Embryonic facial prominence (tissue), 1 donor: ENCODE data around the gene NCAPH2.

Experiments
- DNase-seq: peaks from one replicate; pipeline ENCODE4 v3.0.0-alpha.2; 2016; ENCODE audit errors: extremely low spot score

The NCAPH2 gene

DNA sequence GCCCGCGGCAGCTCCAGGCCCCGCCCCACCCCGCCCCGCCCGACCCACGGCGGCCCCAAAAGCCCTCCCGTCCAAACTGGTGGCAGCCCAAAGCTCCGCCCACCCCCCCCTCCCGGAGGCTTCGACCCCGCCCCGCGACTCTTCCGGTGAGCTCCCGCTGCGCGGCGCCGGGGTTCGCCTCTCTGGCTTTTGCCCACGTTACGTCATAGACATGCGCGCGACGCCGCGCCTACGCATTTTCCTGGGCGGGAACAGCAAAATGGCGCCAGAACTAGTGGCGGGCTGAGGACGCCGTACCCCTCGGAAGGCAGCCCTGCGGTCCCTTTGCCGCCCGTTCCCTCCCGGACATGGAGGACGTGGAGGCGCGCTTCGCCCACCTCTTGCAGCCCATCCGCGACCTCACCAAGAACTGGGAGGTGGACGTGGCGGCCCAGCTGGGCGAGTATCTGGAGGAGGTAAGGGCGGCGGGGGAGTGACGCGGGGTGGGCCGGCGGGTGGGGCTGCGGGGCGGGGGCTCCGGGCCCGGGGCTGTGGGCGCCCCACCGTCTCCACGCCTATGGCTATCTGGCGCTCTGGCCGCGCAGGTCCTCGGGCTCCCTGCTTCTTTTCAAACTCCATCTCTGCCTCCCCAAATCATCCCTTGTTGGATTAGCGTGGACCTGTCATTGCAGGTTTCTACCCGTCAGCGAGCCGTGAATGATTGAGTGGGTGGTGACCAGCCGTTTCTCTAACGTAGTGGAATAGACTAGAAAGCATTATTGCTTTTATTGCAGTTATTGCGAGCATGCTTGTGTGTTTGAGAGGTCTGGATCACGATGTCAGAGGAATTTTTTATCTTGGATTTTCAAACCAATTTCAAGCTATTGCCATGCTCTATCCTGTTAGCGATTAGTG, at the start of gene NCAPH2:
NCAPH2 (plus strand) TSS at position 234 of the 894 bp plus-strand sequence; CDS start at position 348, 114 bp downstream.
- peak; percentile 97 for DNase-seq

DNA sequence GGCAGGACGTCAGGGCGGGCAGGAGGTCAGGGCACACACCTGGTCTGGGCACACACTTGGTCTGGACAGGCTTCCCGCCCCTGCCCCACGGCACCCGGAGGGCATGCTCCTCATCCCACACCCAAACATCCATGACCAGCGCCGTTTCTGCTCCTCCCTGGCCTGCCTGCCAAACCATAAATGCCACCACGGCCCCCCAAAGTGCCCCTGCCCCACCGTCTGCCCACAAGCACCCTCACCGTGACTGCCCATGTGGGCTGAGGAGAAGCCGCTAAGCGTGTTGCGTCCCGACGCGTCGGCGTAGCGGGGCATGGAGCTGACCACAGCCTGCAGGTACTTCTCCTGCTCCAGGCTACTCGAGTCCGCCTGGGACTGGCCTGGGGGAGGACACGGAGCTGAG, 49.0 kb upstream of the NCAPH2 start:
- no peak for DNase-seq

DNA sequence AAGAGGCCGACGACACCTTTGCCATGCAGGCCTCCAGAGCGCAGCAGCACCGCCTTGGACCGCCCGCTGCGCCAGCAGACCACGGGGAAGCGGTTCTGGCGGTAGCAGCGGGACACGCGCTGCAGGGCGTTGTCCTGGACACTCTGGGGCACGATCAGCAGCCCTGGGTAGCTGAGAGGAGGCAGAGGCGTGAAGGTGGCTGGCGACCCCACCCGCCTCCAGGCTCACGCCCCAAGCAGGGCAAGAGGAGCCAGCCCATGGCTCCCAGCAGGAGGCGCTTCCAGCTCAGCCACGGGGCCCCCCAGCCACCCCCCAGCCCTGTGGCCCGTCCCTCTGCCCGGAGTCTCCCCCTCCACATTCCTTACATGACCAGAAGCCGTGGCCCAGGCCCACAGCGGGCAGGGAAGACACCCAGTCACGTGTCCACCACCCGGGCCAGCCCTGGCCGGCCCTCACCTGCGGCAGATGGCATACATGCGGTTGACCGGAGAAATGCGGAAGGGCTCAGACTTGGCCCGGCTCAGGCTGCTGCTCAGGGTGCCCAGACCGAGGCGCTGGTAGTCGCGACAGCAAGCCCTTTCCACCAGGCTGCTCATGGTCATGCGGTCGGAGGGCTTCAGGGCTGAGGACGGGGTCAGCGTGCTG, 48.4 kb upstream of the NCAPH2 start:
- DNase-seq, result no peak

DNA sequence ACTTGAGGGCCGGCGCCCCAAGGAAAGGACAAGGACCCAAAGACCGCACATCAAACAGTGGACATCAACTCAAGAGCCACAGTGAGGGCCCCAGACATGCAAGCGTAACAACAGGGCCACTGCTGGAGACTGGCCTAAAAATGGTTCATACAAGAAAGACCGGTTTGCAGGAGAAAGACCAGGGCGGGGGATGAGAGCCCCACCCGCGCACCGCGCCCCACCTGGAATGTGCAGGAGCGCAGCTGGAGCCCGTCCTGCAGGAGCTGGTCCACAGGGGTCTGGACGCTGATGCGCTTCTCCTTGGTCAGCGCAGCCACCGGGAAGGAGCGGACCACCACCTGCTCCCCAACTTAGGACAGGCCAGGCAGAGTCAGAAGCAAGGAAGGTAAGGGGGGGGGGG, 47.1 kb upstream of the NCAPH2 start:
- DNase-seq, result no peak

DNA sequence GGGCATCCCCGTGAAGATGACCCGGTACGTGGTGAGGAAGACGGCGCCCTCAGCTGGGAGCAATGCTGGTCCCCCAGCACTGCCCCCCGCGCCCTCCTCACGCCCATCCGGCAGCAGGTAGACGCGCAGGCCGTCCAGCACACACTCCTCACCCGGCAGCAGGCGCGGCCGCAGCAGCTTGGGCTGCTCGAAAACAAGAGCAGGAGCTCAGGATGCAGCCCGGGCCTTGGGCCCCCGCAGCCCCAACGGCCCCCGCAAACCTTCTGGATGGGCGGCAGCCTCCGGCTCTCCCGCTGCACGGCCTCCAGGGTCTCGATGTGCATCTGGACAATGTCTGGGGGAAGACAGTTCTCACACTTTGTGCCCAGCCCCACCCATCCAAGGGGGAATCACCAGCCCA, 46.5 kb upstream of the NCAPH2 start:
- DNase-seq, result no peak

DNA sequence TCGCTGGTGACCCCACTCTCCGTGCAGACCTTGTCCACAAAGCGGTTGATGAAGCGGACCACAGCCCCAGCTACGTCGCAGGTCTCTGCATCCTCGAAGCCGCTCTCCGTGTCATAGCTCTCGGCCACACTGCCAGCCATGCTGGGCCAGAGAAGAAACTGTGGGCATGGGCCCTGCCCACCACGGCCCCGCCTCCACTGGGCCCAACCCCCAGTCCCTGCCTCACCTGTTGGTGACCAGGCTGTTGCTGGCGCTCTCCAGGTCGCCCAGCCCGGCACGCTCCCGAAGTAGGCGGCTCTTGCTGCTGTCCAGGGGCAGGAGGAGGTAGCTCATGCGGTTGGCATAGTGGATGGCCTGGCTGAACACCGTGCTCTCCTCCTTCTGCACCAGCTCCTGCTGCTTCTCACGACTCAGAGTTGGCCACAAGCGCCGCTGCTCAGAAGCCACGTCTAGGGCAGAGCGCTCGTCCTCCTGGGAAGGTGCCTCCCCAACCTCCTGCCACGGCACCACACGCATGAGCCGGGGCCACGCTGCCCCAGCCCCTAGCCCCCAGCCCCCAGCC, 46.0 kb upstream of the NCAPH2 start:
- no peak for DNase-seq

DNA sequence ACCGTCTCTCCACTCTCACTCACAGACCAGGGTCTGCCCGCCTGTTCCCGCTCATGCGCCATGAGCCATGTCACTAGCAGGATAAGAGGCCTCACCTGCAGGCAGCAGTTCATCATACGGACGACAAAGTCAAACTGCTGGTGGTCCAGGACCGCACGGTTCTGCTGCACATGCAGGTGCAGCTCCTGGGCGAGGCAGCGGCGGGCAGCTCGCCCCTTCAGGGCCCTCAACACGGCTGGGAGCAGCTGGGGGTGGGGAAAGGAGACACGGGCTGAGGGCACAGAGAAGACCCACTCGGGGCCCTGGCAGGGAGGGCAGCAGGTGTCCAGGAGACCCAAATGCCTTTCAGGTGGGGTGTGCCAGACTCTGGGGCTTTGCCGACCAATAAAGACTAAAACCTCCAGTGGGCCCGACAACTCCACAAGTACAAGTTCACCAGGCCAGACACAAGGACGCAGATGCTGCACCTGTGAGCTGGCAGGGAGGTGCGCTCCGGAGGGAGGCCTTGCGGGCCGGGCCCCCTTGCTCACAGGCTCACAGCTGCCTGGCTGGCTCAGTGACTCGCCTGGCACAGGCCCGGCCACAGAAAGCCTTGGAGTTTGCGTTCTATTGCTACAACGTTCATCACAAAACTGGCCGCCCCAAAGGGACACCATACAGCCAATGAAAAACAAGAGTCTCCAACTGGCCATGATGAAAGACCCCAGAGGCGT, 44.7 kb upstream of the NCAPH2 start:
- no peak for DNase-seq

DNA sequence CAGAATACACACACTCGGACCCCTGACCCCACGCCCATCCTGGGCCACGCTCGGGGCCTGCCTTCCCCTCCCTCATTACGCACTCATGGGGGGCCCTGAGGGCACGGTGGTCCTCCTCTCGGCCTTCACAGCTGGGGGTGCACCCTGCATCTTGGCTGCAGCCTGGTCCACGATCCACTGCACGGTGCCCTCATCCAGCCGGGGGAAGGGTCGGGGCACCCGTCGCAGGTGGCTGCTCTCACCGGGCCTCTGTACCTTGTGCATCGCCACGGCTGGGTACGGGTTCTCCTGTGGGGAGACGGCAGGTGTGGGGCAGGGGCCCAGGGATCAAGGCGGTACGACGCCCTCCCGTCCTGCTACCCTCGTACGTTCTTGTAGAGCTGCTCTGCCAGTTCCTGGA, 43.6 kb upstream of the NCAPH2 start:
- no peak for DNase-seq

DNA sequence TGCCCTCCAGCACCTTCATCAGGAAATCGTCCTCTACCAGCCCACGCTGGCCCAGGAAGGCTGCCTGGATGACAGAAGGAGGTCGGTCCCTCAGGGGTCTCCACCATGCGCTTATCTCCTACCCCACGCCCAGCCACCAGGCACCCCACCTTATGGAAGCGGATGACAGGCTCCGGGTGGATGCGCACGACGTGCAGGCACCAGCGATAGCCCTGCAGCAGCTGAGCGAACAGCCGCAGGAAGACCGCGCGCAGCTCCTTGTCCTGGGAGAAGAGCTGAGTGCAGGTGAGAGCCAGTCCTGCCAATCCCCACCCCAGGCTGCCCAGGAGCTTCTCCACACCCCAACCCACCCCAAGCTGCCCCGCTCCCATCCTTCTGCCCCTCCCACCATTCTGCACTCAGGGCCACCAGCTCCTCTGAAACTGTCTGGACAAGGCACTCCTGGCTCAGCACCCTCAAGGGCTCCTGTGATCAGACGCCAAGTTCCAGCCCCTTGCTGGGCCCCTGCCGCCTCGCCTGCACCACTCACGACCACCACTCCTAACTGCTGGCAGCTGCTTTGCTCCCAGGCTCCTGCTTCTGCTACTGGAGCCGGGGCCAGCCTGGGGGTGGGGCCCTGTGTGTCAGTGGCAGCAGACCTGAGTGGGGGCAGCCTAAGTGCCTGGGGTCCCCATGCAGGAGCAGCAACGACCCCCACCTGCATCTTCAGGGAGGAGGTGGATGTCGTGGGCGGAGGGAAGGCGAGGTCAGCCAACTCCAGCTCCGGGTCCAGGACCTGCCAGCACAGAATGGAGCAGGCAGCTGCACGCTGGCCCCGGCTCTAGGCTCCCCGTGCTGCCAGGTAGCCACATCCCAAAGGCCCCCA, 42.7 kb upstream of the NCAPH2 start:
- no peak for DNase-seq

DNA sequence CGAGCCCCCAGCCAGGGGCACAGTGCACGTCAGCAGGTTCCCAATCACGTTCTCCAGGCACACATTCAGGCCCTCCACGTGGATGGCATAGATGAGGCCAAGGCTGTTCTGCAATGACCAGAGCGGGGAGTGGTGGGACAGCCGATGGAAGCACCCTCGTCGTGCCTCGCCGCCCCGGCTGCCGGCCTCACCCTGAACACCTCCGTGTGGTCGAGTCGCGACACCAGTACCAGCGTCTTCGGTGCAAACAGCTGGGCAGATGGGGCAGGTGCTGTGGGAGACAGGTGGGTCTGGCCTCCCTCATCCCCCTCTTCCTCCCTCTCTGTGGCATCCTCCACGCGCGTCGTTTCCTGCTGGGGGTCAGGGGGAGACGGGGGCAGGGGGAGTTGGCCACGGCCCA, 40.7 kb upstream of the NCAPH2 start:
- no peak for DNase-seq

DNA sequence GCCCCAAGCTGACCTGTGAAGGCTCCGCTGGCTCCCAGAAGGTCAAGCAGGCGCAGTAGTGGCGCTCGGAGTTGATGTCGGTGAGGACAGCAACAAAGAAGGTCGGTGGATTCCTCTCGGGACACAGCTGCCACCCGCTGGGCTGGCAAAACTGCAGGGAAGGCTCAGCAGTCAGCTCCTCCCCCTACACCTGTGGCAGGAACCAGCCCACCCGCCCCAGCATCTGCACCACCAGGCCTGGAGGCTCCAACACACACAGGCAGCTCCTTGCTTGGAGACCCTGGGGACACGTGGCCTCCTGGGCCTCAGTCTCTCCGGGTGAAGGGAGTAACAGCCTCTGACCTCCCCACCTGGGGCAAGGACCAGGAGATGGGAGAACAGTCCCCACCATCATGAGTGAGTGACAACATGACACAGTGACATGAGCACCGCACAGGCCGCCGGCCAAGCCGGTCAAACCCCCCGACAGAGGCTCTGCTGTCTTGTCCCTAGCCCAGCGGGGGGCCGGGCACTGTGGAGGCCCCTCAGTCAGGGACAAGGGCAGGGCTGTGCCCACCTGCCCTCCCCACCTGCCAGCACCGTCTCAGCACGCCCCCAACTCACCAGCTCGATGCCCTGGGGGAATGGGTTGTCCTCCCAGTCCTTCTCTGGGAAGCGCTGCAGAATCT, 40.1 kb upstream of the NCAPH2 start:
- DNase-seq, result no peak

DNA sequence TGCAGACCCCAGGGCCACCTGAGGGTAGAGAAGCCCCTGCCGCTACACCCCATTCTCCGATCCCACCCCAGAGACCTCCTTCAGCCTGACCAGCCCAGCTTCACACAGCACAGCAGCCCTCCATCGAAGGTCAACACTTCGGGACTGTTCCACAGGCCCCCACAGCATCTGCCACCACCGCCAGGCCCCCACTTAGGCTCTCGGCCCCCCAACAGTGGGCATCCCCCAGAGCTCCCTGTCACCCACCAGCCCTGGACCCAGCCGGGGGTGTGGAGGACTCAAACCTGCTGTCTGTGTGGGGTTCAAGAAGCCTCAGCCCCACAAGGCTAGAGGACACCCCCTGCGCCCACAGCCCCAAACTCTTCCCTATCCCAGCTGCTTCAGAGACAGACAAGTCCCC, 39.4 kb upstream of the NCAPH2 start:
- no peak for DNase-seq

DNA sequence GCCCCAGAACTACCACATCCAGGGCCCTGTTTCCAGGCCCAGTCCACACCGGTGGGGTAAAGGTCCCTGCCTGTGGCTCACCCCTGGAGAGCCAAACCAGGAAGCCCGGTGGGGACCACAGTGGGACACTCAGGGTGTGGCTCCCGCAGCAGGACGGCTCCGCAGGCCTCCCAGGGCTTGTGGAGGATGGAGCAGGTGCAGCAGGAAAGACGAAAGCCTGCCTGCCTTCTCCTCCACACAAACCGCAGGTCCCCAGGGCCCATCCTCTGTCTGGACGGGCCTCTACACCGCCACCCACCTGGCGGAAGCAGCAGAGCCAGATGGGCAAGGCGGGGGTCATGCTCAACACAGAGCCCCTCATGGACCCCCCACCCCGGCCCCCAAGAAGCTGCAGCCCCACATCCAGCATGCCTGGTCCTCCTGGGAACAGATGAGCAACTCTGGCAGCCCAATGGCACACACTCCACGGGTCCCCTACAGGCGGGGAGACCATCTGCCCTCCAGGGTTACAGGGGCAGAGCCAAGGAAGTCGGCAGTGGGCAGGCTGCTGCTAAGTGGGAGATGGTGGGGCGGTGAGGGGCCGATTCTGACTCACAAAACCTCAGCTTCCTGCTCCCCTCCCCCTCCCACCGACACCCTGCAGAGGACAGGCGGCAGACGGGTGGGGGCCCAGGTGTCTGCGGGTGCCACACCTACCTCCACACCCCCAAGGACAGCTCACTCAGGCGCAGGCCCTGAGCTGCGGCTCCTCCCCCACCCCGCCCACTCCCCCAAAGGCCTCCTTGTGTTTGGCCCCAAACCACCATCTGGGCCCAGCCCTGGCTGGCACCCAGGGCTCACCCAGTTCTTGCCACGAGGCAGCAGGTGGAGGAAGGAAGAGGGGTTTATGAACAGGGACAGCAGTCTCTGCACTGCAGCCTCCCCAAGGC, 38.4 kb upstream of the NCAPH2 start:
- DNase-seq, result no peak

DNA sequence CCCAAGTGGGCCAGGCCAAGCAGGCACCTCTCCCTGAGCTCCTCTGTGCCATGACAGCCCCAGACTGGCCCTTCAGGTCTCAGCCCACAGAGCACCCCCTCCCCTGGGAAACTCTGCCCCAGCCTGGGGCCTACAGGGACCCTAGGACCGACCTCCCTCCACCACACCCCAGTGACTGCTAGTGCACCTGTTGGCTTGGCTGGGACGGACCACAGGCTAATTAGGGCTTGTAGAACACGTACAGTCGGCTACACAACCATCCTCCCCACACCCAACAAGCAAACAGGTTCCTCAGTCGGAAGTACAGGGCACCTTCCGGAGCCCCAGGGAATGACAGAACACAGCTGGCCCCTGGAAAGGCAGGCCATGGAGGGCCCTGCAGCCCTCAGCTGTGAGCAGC, 37.5 kb upstream of the NCAPH2 start:
- DNase-seq, result no peak

DNA sequence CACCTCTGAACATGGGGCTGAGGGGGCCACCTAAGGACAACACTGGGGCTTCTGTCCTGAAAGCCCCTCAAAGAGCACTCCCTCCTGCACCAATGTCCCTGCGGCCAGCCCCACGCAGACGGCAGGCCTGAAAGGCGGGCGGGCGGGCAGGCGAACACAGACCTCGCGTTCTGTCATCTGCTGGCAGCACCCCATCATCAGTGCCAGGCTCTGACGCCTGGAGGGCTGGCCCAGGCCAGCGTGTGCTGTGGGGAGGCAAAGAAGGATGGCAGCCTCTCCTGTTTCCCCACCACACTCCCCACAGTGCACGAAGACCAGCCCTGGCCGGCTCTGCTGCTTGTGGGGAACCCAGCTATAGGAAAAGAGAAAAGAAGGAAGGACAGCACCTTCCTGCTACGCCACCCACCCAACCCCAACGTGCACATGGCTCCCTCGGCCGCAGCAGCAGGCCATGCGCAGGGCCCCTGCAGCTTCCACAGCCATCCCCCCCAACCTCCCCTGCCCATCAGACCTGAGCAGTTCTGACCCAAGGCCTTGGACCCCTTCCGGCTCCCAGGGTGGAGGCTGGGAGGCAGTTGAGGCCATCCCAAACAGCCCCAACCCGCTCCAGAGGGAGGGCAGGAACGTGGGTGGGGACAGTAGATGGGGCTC, 36.7 kb upstream of the NCAPH2 start:
- DNase-seq, result no peak

DNA sequence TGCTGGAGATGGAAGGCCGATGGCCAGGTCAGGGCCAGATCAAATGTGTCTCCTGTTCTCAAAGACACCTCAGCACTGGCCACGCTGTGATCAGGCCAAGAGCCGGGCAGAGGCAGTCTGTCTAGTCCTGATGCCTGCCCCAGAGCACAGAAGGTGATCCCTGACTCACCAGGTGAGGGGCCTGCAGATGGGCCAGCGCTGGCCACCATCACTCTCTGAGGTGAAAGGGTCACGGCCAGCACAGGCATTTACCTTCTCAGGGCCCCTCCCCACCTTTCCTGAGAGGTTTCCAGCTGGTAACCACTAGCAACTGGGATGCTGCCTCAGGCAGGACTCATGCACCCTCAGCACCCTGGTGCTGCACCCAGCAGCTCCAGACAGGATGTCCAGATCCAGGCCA, 36.1 kb upstream of the NCAPH2 start:
- DNase-seq, result no peak

DNA sequence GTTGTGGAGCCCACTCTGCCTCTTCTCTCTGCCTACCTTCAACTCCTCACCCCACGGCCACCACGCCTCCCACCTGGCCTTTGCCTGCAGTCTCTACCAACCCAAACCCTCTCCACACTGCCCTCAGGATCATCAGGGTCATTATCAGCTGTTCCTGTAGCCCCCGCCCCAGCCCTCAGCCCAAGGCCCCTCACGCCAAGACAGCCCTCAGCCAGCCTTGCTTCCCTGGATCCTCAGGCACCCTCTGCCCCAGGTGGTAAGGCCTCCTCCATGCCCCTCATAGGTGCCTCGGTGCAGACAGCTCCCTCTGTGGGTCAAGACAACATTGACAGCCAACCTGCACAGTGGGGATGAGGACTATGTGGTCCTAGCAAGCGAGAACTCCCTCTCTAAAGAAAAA, 34.9 kb upstream of the NCAPH2 start:
- DNase-seq, result no peak

DNA sequence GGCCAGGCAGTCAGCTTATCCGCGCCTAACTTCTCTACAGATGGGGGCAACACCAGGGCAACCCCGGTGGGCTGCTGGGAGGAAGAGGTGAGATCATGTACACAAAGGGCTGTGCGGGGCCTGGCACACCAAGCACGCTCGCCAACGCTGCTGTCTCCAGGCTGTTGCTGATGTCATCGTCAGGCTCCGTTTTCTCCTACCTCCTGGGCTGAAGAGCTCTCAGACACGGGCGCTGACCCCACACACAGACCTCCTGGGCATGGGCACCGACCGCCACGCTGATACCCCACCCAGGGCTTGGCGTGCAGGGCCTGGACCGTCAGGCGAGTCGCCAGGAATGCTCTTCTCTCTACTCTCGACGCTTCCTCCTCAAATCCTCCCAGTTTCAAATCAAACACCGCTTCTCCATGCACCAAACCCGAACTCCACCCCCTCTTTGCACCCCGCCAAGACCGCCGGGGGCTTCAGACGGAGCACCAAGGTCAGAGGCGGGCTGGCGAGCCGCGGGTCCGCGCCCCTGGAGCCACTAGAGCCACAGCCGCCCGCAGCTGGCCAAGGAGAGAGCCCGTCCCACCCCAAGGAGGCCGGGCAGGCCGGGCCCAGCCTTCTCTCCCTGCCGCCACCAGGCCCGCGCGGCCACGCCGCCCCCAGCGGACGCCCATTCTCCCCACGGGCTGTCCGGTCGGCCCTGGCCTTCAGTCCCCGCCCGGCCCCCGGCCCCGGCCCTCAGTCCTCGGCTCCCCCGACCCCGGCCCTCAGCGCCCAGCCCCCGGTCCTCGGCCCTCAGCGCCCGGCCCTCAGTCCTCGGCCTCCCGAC, 34.0 kb upstream of the NCAPH2 start:
- no peak for DNase-seq
